ENCODE results near the gene CBFB.
A peak's percentile ranks its signal among the peaks of the same experiment; 100 is the strongest.

Gene CBFB

DNA sequence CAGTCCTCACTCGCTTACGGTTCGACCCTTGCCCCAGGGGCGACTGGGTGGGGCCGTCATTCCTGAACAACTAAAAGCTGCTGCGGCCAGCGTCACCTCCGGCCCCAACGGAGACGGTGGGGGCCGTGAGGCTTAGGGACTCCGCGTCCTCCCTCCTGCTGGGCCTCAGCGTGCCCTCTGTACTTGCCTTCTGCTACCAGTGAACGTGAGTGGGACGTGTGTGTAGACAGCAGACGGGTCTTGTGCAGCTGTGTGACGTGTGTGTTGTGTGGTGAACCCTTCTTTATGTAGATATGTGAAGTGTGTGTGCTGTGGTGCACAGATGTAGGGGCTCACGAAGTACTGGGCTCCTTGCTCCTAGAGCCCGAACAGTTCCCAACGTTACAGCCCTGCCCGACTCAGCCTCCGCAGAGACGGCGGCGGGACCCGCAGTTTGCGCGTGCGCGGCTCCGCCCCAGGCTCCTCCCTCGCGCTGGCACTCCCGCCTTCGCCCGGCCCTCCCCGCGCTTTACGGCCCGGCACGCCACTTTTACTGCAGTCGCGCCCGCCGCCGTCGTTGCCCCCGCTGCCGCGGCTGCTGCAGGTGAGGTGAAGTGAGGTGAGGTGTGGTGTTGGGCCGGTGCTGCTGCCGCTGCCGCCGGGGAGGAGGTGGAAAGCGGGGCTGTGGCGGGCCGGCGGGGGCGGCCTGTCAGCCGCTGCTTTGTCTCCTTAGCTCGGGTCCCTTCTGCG is 80.6 kb downstream of the CBFB start, which contains the start of gene PHAF1:
TSS of gene PHAF1 (plus strand) at position 535 of the 729 bp plus-strand sequence. CDS start 235 bp downstream, outside the sequence.
- H3K27ac ChIP-seq = peak within 1 kb of the TSS; percentile 73 to 96 (median 81)
- peaks cover 11 to 34% (median 26%) of the 10 kb centered on the region in 11 experiments; a peak in 16 of 22 replicates for H3K36me3 ChIP-seq
- no peak for TF ChIP-seq Cebpa-rat (IDR thresholded peaks at IDR 0.05)
- peaks cover 24 to 63% (median 36%) of the 10 kb centered on the region in 10 experiments for H3K4me1 ChIP-seq
- H3K9ac ChIP-seq = peak within 1 kb of the TSS; percentile 77 to 94 (median 85)
- H3K9me3 ChIP-seq (replicated peaks in 1 of 11) = no peaks in the 10 kb centered on the region
- H3K27me3 ChIP-seq = no peaks in the 10 kb centered on the region
- peaks cover 10 to 38% (median 31%) of the 10 kb centered on the region in 11 experiments; a peak in 16 of 22 replicates for H4K20me1 ChIP-seq
- peak within 1 kb of the TSS; percentile 83 to 100 (median 92) for H3K4me3 ChIP-seq
- peak within 1 kb of the TSS; percentile 76 to 98 (median 89) for H3K4me2 ChIP-seq

GRCh38 chr16:67111951-67112444 is 83.0 kb downstream of the CBFB start:
- H3K27ac ChIP-seq = peak overlapping the region in 6 of 11 experiments; percentile 11 to 96 (median 84); a peak in 6 of 22 replicates
- H3K4me2 ChIP-seq = peak overlapping the region; percentile 76 to 98 (median 89)
- H3K9ac ChIP-seq = peak overlapping the region in 2 of 11 experiments; percentile 90 to 92; a peak in 1 of 22 replicates
- no peak overlapping the region for H3K4me3 ChIP-seq
- H3K9me3 ChIP-seq (replicated peaks in 1 of 11) = no peaks in the 10 kb centered on the region
- no peaks in the 10 kb centered on the region for H3K27me3 ChIP-seq
- no peak for TF ChIP-seq Cebpa-rat (IDR thresholded peaks at IDR 0.05)
- H3K4me1 ChIP-seq = peaks cover 29 to 71% (median 53%) of the 10 kb centered on the region in 10 experiments
- peaks cover 13 to 63% (median 48%) of the 10 kb centered on the region in 11 experiments; a peak in 16 of 22 replicates for H4K20me1 ChIP-seq
- H3K36me3 ChIP-seq = peaks cover 26 to 56% (median 34%) of the 10 kb centered on the region in 11 experiments; a peak in 20 of 22 replicates

DNA sequence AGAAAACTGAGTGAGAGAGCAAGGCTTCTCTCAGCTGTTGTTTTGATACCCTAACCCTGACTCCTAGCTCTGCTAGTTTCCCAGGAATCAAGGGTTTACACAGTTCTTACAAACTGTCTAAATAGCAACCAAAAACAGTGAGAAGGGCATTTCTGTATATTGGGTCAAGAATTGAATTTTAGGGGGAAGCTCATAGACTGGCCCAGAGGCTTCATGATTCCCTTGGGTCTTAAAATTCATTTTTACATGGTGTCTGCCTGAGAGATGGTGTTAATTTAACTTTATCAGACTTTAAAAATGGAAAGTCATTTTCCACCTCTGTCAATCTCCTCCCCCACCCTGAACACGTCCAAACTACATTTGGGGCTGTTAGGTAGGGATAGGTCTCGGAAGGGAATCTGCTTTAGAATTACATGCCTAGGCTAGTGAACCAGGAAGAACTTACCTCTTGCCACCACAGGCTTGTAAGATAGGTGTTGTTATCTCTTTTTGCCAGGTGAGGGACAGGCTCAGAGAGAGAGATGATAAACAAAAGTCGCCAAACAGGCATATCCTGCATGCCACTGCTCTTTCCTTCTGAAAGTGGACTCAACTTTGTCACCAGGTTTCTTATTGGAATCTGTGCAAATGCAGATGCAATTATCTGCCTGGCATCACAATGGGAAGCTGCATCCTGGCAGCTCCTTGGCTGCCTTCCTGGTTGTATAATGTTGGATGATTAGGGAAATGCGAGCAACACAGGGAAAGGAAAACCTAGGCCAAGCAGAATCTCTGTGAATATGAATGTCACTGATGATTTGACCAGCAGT is 83.8 kb downstream of the CBFB start:
- H3K4me1 ChIP-seq = peaks cover 29 to 79% (median 61%) of the 10 kb centered on the region in 10 experiments
- peak overlapping the region in 3 of 11 experiments; percentile 76 to 91 (median 90); a peak in 6 of 22 replicates for H3K4me2 ChIP-seq
- H3K27ac ChIP-seq = peak overlapping the region in 1 of 11 experiments; percentile 11; a peak in 1 of 22 replicates
- no peak for TF ChIP-seq Cebpa-rat (IDR thresholded peaks at IDR 0.05)
- peaks cover 13 to 71% (median 56%) of the 10 kb centered on the region in 11 experiments; a peak in 16 of 22 replicates for H4K20me1 ChIP-seq
- H3K36me3 ChIP-seq = peaks cover 26 to 56% (median 37%) of the 10 kb centered on the region in 11 experiments; a peak in 21 of 22 replicates
- no peaks in the 10 kb centered on the region for H3K9me3 ChIP-seq (replicated peaks in 1 of 11)
- no peaks in the 10 kb centered on the region for H3K27me3 ChIP-seq
- peak overlapping the region in 2 of 11 experiments; percentile 3 to 92; a peak in 2 of 22 replicates for H3K9ac ChIP-seq
- no peak overlapping the region for H3K4me3 ChIP-seq

DNA sequence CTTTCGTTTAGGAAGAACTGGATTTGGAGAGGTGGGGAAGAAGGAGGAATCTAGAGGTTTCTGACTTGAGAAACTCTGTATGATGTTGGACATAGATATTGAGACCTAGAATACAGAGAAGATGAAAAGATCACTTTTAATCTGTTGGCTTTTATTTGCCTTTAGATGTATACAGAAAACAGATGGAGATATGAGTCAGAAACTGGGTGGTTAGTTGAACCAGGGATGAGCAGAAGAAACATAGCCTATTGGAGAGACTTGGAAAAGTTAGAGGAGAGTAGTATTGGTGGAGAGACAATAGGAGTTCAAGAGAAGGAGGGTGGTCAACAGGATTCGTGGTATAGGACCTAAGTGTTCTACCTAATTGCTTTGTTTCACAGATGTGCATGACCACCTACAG is 85.8 kb downstream of the CBFB start:
- H3K27ac ChIP-seq = peak overlapping the region in 1 of 11 experiments; percentile 39; a peak in 1 of 22 replicates

DNA sequence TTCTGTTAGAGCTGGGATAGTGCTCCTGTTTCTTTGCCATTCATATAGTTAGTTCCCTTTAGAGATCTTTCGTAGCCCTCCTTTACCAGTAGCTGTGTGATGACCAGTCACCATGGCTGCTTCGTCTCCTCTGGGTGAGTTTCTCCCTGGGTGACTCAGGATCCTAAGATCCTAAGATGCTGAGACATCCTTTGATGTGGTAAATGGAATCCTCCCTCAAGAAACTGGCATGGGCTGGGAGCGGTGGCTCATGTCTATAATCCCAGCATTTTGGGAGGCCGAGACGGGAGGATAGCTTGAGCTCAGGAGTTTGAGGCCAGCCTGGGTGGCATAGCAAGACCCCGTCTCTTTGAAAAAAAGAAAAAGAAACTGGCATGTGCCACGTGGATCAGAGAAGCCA is 86.7 kb downstream of the CBFB start:
- Histone ChIP-seq H3K36me3 (peaks cover 46 to 77% (median 56%) of the 10 kb centered on the region in 11 experiments), H3K4me1 (peaks cover 18 to 70% (median 52%) of the 10 kb centered on the region in 10 experiments), H4K20me1 (peaks cover 14 to 99% (median 77%) of the 10 kb centered on the region in 11 experiments; a peak in 18 of 22 replicates), H3K27ac (peak overlapping the region in 7 of 11 experiments; percentile 4 to 63 (median 31); a peak in 9 of 22 replicates), H3K9ac (peak overlapping the region in 2 of 11 experiments; percentile 18 to 26; a peak in 2 of 22 replicates), H3K27me3 (no peaks in the 10 kb centered on the region), H3K4me3 (no peak overlapping the region), H3K4me2 (peak overlapping the region in 7 of 11 experiments; percentile 17 to 64 (median 49); a peak in 13 of 22 replicates), H3K9me3 (replicated peaks in 1 of 11) (no peaks in the 10 kb centered on the region)
- TF ChIP-seq Cebpa-rat (IDR thresholded peaks at IDR 0.05) = no peak

More for the DNA sequence above, 85.8 kb downstream of the CBFB start:
- peaks cover 21 to 70% (median 53%) of the 10 kb centered on the region in 10 experiments for H3K4me1 ChIP-seq
- peaks cover 37 to 69% (median 48%) of the 10 kb centered on the region in 11 experiments for H3K36me3 ChIP-seq
- no peaks in the 10 kb centered on the region for H3K9me3 ChIP-seq (replicated peaks in 1 of 11)
- no peaks in the 10 kb centered on the region for H3K27me3 ChIP-seq
- no peak overlapping the region for H3K9ac ChIP-seq
- peak overlapping the region in 7 of 11 experiments; percentile 17 to 64 (median 49); a peak in 12 of 22 replicates for H3K4me2 ChIP-seq
- no peak for TF ChIP-seq Cebpa-rat (IDR thresholded peaks at IDR 0.05)
- H3K4me3 ChIP-seq = no peak overlapping the region
- peaks cover 16 to 91% (median 72%) of the 10 kb centered on the region in 11 experiments; a peak in 18 of 22 replicates for H4K20me1 ChIP-seq

- peaks cover 8 to 62% (median 42%) of the 10 kb centered on the region in 10 experiments for H3K4me1 ChIP-seq
- peaks cover 7 to 100% (median 72%) of the 10 kb centered on the region in 11 experiments; a peak in 18 of 22 replicates for H4K20me1 ChIP-seq
- TF ChIP-seq Cebpa-rat (IDR thresholded peaks at IDR 0.05) = no peak
- peak overlapping the region in 7 of 11 experiments; percentile 7 to 64 (median 49); a peak in 12 of 22 replicates for H3K4me2 ChIP-seq
- no peak overlapping the region for H3K4me3 ChIP-seq
- H3K27ac ChIP-seq = peak overlapping the region in 8 of 11 experiments; percentile 5 to 63 (median 28); a peak in 10 of 22 replicates
- H3K27me3 ChIP-seq = no peaks in the 10 kb centered on the region
- H3K9me3 ChIP-seq (replicated peaks in 1 of 11) = no peaks in the 10 kb centered on the region
- peaks cover 53 to 83% (median 63%) of the 10 kb centered on the region in 11 experiments for H3K36me3 ChIP-seq
- peak overlapping the region in 5 of 11 experiments; percentile 1 to 26 (median 3); a peak in 5 of 22 replicates for H3K9ac ChIP-seq
Observed at GRCh38 chr16:67116388-67117311, 87.7 kb downstream of the CBFB start.

GRCh38 chr16:67117716-67118115 is 88.8 kb downstream of the CBFB start:
- Histone ChIP-seq H3K27ac (peak overlapping the region in 2 of 11 experiments; percentile 31 to 63; a peak in 2 of 22 replicates), H3K4me3 (no peak overlapping the region), H3K27me3 (no peaks in the 10 kb centered on the region), H3K4me1 (peaks cover 0 to 51% (median 31%) of the 10 kb centered on the region in 10 experiments; a peak in 19 of 20 replicates), H4K20me1 (peaks cover 7 to 99% (median 64%) of the 10 kb centered on the region in 11 experiments; a peak in 18 of 22 replicates), H3K9me3 (replicated peaks in 1 of 11) (no peaks in the 10 kb centered on the region), H3K36me3 (peaks cover 53 to 83% (median 65%) of the 10 kb centered on the region in 11 experiments), H3K9ac (no peak overlapping the region), H3K4me2 (peak overlapping the region in 3 of 11 experiments; percentile 60 to 64 (median 64); a peak in 6 of 22 replicates)
- TF ChIP-seq Cebpa-rat (IDR thresholded peaks at IDR 0.05) = no peak

Measured in BLaER1 treated with 17β-estradiol and CSF1 and Interleukin-3, amounts not matched to agents 10 nM and 100 nM (cell line).